K562 (cell line): ENCODE results near the gene ZNF549. TPM values are rescaled to one million over a fixed set of nuclear protein-coding genes. Genes with fewer than 3 reads are reported as not detected.

ENCODE experiments used
- BRD4 ChIP-seq: fragments of 200-600 bp; sonication (generic); IDR thresholded peaks from 2 replicates; pipeline ENCODE4 v1.6.1; 2017; ENCODE audit warnings: inconsistent platforms
- CBFA2T3 ChIP-seq: fragments of 450-650 bp; IDR thresholded peaks from 2 replicates; pipeline ENCODE4 v1.6.1; 2017
- ETS1 ChIP-seq: conservative IDR thresholded peaks from 2 replicates; pipeline ENCODE4 v1.6.1; 2011; ENCODE audit warnings: low read depth, mild to moderate bottlenecking, low read length; ENCODE audit not compliant: control insufficient read depth
- HDGF ChIP-seq: fragments of 450-650 bp; IDR thresholded peaks from 2 replicates; pipeline ENCODE4 v1.6.1; 2016
- HIVEP1 ChIP-seq: fragments of 250-450 bp; sonication (Bioruptor Pico); IDR thresholded peaks from 2 replicates; pipeline ENCODE4 v1.4.0; 2020; ENCODE audit warnings: mild to moderate bottlenecking
- KAT8 ChIP-seq: fragments of 450-650 bp; IDR thresholded peaks from 2 replicates; pipeline ENCODE4 v1.6.1; 2016; ENCODE audit warnings: low read depth, mild to moderate bottlenecking
- MNT ChIP-seq, 2 experiments: fragments of 450-650 bp; conservative IDR thresholded peaks; 2 replicates each; pipeline ENCODE4 v1.6.1; 2017; ENCODE audit warnings: mild to moderate bottlenecking in 2 of 2, moderate library complexity in 2 of 2
- TAF9B ChIP-seq: fragments of 450-650 bp; IDR thresholded peaks from 2 replicates; pipeline ENCODE4 v1.6.1; 2018; ENCODE audit warnings: mild to moderate bottlenecking; ENCODE audit not compliant: partially characterized antibody
- ZNF384 ChIP-seq: IDR thresholded peaks from 2 replicates; pipeline ENCODE4 v1.6.1; 2012; ENCODE audit warnings: low read depth, low read length, improper control_type of control experiment
- ZNF584 ChIP-seq: fragments of 200-800 bp; sonication (Bioruptor generic); IDR thresholded peaks from 2 replicates; pipeline ENCODE4 v1.6.1; 2016; ENCODE audit warnings: low read depth, mild to moderate bottlenecking, missing genetic modification characterization, missing compliant biosample characterization
- ZNF699 ChIP-seq: fragments of 250-450 bp; sonication (Bioruptor Pico); IDR thresholded peaks from 2 replicates; pipeline ENCODE4 v1.8.0; 2021; ENCODE audit warnings: mild to moderate bottlenecking, moderate library complexity; ENCODE audit not compliant: insufficient replicate concordance
- polyA plus RNA-seq, 8 experiments: library from polyadenylated mRNA; depleted of rRNA in 4 of 8; stranded (reverse) in 5 of 8; unstranded in 3 of 8; fragments of >200 nt; fragmentation: Nextera tagmentation in 2 of 8; fragmentation: Illumina TruSeq in 1 of 8; extraction: Ambion mirVana in 2 of 8; extraction: Trizol in 1 of 8; gene quantifications; 2 replicates each; pipeline versions ENCODE4 v1.2.1 to v1.2.3, GENCODE V29; 2011 to 2014; ENCODE audit warnings: inconsistent platforms in 1 of 8, missing spikeins in 1 of 8
- total RNA-seq, 7 experiments: library from RNA; depleted of rRNA in 6 of 7; stranded (reverse); fragments of >200 nt in 6 of 7; fragmentation: Illumina TruSeq in 2 of 7; extraction: Trizol in 2 of 7; gene quantifications; 2 replicates each; pipeline versions ENCODE4 v1.2.1 to v1.2.3, GENCODE V29; 2011 to 2021; ENCODE audit warnings: low replicate concordance in 1 of 7
- TF ChIP-seq, protein P1 (sequence below): sonication (generic); formaldehyde crosslinking; IDR thresholded peaks from 2 replicates; pipeline ENCODE4 v1.9.0; 2022; ENCODE audit warnings: mild to moderate bottlenecking, missing genetic modification reagents
- TF ChIP-seq, protein P2 (sequence below): sonication (generic); formaldehyde crosslinking; IDR thresholded peaks from 2 replicates; pipeline ENCODE4 v1.8.0; 2023; ENCODE audit warnings: mild to moderate bottlenecking, missing genetic modification reagents
- TF ChIP-seq, protein P3 (sequence below): fragments of 450-650 bp; IDR thresholded peaks from 2 replicates; pipeline ENCODE4 v1.7.1; 2018; ENCODE audit warnings: mild to moderate bottlenecking, low read depth; ENCODE audit not compliant: partially characterized antibody
- TF ChIP-seq, protein P4 (sequence below): sonication (generic); formaldehyde crosslinking; IDR thresholded peaks from 2 replicates; pipeline ENCODE4 v1.8.1; 2023; ENCODE audit warnings: mild to moderate bottlenecking, missing genetic modification reagents

ZNF549 gene
- total and polyA plus RNA-seq, 9 of the 15 experiments (the other 6 are each of a cell fraction or from before 2014, with no cell fraction given): 0.03 to 0.68 (median 0.25) TPM

GRCh38 chr19:57559404-57560025, 32.4 kb downstream of the ZNF549 start, which contains the start of gene ZNF550 (continued):
- TF ChIP-seq TAF9B: no peak
- TF ChIP-seq HDGF: no peak
- 0 out of 2 replicates have a peak, but pooled peaks have one; percentile 46 for TF ChIP-seq ETS1
- TF ChIP-seq, protein P1, sequence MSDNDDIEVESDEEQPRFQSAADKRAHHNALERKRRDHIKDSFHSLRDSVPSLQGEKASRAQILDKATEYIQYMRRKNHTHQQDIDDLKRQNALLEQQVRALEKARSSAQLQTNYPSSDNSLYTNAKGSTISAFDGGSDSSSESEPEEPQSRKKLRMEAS (CRISPR knock-in tag): no peak
- no peak for TF ChIP-seq BRD4
- TF ChIP-seq ZNF584 (CRISPR knock-in tag): no peak
- no peak for TF ChIP-seq KAT8
- TF ChIP-seq ZNF384: no peak
- peak; percentile 42 to 80; a peak in 3 of 4 replicates for TF ChIP-seq MNT (conservative IDR thresholded peaks at IDR 0.05)
- no peak for TF ChIP-seq HIVEP1 (CRISPR knock-in tag)
- TF ChIP-seq CBFA2T3: no peak
- TF ChIP-seq, protein P2, sequence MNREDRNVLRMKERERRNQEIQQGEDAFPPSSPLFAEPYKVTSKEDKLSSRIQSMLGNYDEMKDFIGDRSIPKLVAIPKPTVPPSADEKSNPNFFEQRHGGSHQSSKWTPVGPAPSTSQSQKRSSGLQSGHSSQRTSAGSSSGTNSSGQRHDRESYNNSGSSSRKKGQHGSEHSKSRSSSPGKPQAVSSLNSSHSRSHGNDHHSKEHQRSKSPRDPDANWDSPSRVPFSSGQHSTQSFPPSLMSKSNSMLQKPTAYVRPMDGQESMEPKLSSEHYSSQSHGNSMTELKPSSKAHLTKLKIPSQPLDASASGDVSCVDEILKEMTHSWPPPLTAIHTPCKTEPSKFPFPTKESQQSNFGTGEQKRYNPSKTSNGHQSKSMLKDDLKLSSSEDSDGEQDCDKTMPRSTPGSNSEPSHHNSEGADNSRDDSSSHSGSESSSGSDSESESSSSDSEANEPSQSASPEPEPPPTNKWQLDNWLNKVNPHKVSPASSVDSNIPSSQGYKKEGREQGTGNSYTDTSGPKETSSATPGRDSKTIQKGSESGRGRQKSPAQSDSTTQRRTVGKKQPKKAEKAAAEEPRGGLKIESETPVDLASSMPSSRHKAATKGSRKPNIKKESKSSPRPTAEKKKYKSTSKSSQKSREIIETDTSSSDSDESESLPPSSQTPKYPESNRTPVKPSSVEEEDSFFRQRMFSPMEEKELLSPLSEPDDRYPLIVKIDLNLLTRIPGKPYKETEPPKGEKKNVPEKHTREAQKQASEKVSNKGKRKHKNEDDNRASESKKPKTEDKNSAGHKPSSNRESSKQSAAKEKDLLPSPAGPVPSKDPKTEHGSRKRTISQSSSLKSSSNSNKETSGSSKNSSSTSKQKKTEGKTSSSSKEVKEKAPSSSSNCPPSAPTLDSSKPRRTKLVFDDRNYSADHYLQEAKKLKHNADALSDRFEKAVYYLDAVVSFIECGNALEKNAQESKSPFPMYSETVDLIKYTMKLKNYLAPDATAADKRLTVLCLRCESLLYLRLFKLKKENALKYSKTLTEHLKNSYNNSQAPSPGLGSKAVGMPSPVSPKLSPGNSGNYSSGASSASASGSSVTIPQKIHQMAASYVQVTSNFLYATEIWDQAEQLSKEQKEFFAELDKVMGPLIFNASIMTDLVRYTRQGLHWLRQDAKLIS (CRISPR knock-in tag): no peak
- no peak for TF ChIP-seq ZNF699 (CRISPR knock-in tag)
- TF ChIP-seq, protein P3, sequence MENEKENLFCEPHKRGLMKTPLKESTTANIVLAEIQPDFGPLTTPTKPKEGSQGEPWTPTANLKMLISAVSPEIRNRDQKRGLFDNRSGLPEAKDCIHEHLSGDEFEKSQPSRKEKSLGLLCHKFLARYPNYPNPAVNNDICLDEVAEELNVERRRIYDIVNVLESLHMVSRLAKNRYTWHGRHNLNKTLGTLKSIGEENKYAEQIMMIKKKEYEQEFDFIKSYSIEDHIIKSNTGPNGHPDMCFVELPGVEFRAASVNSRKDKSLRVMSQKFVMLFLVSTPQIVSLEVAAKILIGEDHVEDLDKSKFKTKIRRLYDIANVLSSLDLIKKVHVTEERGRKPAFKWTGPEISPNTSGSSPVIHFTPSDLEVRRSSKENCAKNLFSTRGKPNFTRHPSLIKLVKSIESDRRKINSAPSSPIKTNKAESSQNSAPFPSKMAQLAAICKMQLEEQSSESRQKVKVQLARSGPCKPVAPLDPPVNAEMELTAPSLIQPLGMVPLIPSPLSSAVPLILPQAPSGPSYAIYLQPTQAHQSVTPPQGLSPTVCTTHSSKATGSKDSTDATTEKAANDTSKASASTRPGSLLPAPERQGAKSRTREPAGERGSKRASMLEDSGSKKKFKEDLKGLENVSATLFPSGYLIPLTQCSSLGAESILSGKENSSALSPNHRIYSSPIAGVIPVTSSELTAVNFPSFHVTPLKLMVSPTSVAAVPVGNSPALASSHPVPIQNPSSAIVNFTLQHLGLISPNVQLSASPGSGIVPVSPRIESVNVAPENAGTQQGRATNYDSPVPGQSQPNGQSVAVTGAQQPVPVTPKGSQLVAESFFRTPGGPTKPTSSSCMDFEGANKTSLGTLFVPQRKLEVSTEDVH: no peak
- TF ChIP-seq, protein P4, sequence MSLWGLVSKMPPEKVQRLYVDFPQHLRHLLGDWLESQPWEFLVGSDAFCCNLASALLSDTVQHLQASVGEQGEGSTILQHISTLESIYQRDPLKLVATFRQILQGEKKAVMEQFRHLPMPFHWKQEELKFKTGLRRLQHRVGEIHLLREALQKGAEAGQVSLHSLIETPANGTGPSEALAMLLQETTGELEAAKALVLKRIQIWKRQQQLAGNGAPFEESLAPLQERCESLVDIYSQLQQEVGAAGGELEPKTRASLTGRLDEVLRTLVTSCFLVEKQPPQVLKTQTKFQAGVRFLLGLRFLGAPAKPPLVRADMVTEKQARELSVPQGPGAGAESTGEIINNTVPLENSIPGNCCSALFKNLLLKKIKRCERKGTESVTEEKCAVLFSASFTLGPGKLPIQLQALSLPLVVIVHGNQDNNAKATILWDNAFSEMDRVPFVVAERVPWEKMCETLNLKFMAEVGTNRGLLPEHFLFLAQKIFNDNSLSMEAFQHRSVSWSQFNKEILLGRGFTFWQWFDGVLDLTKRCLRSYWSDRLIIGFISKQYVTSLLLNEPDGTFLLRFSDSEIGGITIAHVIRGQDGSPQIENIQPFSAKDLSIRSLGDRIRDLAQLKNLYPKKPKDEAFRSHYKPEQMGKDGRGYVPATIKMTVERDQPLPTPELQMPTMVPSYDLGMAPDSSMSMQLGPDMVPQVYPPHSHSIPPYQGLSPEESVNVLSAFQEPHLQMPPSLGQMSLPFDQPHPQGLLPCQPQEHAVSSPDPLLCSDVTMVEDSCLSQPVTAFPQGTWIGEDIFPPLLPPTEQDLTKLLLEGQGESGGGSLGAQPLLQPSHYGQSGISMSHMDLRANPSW (CRISPR knock-in tag): no peak
